GDM1 (cell line): ENCODE data around the gene GAB3.
"Not testable (repeated sequence)": the region's sequence is repeated elsewhere in the genome, so short reads cannot be mapped to it uniquely, and the experiment has no call there.

Source experiments
- DNase-seq: peaks from one replicate; lab custom pipeline; 2025; lab: John Stamatoyannopoulos, UW

The GAB3 gene

DNA sequence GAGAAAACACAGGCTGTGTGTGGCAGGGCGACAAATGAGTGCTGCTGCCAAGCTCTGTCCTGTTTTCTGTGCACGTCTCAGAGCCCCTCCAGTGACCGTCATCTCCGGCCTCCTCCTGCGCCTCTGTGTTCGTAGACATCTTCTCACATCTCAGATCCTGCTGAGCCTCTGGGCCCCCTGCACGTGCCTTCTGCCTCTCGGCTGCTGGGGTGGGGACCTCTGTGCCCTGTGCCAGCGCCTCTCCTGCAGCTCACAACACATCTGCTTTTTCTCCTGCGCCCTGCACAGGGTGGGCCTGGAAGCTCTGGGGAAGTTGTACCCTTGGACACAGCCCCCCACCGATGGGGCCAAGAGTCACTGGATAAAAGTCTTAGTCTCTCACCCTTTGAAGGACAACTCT lies 95.1 kb downstream of the GAB3 start:
- no peak for DNase-seq

DNA sequence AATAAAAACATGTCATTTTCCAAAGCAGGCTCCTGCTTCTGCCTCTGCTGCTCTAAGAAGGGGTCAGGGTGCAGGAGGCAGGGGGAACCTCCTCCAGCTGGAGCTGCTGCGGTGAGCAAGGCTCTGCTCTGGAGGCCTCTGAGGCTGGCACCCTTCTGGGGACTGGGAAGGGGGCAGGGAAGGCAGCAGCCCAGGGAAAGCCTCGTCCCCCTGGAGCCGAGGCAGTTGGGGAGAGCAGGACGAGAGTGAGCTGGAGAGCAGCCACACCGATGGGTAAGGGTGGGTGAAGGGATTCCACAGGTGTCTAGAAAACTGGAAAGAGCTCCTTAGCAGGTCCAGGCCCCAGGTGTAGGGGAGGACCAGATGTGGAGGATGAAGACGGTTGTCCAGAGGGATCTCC lies 95.5 kb downstream of the GAB3 start:
- DNase-seq = no peak

DNA sequence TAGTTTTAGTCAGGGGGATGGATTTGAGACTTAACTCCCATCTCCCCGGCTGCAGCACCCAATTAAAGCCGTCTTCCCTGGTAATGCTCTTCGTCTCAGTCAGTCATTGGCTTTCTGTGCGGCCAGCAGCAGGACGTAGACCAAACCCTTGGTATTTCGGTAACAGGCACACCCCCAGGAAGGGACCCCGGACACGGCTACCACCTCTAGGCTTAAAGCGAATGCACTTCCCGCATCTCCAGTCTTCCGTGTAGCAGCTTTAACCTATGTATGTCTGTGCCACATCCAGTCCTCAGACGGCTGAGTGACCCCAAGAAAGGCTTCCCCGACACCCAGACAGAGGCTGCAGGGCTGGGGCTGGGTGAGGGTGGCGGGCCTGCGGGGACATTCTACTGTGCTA lies 96.0 kb downstream of the GAB3 start:
- DNase-seq = no peak

DNA sequence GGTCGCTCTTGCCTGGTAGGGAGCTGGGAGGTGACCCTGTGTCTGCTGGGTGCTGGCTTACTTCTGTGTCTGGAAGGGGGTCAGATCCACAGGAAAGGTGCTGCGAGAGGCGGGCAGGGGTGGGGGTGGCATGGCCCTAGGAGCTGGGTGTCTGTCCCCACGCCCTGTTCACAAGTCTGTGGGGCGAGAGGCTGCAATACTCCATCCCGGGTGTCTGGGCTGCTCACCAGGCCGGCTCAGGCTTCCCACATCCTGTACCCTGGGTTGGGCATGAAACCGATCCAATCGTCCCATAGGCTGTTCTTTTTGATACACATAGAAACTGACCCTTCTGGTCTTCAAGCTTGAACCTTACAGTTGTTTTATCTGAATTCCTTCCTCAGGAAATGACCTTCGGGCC lies 96.5 kb downstream of the GAB3 start:
- no peak for DNase-seq

DNA sequence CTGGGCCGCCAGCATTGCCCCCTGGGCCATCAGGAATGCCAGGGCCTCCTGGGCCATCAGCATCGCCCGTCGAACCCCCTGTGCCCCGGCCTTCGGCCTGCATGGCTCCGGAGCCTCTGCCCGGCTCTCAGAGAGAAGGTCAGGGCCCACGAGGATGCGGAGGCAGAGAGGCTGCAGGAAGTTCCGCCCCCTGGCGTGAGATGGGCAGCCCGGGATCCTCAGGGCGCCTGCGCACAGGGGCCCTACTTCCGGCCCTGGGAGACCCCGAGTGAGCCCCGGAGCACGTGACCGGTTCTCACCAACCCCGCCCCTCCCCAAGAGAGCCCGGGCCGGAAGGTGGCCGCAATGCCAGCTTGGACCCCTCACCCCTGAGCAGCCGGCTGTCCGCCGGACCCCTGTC lies 97.5 kb downstream of the GAB3 start, which contains the start of gene CTAG2:
Gene CTAG2 (minus strand): TSS at position 167 of the 400 bp plus-strand sequence. CDS start 64 bp downstream, at position 103.
- DNase-seq = not testable (repeated sequence)

DNA sequence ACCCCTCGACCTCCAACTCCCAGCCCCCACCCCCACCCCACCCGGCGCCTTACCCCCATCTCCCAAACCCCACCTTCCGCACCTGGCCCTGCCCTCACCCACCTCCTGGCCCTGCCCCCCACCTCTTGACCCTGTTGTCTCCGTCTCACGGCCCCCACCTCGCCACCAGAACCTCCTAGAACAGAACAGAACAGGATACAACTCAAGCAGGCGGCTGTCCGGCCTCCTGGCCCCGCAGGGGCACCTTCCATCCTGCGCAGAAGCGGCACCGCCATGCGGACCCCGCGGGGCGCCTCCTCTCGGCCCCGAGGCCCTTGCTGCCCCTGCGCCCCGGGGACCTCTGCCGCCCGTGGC lies 97.9 kb downstream of the GAB3 start:
- no peak for DNase-seq

DNA sequence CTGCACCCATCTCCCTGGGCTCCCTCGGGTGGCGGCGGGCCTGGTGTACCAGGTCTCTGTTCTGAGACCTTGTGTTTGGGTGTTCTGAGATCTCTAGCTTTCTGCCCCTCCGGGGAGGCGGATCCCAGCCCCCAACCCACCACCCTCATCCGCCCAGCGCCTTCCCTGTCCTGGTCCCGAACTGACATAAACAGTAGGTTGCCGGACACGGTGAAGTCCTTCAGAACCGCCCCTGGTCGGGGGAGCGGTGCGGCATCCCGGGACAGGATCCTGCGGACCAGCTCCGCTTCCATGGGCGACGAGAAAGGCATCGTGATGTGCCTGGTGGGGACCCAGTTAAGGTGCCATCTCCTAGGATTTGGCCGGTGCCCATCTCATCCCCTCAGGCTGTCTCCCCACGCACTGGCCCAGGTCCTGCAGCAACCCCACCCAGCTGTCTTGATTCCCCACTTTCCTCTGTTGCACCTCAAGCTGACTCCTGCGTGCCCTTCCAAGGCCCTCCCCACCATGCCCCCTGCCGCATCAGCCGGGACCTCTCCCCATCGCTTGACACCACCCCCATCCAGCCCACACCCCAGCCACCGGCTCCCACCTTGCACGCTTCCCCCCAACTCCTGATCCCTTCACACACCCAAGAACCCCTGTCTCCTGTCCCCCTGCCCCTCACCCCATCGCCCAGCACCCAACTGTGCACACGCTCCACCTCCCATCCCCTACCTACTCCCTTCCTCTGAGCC lies 98.4 kb downstream of the GAB3 start:
- no peak for DNase-seq

DNA sequence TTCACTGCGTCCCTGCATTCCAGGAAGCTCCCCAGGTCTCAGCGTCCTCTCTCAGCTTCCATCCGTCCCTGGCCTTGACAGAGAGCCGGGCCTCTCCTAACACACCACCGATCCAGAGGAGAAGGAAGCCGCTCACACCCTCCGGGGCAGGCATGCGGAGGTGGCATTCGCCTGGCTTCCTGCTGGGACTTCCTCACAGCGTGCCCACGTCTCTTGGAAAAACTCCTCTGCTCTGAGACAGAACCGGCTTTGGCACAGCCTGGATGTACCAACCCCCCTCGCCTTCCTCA lies 100.7 kb downstream of the GAB3 start:
- DNase-seq = no peak

DNA sequence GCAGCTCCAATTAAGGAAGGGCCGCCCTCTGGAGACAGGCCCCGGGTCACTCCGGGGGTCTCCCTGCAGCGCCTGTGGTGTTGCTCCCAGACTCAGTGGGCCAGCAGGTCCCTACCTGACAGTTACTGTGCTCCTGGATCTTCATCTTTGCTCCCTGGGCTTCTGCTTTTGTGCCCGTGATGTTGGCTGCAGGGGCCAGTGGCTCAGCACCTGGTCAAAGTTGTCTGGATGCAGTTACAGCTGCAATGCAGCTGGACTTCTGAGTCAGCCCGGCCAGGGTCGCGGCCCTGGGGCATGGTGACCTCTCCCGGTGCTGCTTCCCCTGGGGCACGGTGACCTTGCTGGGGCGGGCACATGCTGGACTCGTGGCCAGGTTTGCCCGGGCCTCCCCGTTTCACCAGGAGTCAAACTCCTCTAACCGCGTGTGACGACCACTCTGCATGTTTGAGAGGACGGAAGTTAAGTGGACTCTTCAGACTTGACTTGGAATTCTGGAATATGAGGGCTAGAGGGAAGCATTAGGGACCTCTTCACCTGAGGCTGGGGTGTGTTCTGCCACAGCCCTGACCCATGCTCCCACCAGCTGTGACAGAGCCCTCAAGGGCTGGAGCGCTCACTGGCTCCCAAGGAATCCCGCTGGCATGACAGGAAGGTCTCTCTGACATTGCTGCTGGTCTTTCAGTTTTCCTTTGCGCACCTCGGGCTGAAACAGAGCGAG lies 101.2 kb downstream of the GAB3 start:
- DNase-seq = no peak

DNA sequence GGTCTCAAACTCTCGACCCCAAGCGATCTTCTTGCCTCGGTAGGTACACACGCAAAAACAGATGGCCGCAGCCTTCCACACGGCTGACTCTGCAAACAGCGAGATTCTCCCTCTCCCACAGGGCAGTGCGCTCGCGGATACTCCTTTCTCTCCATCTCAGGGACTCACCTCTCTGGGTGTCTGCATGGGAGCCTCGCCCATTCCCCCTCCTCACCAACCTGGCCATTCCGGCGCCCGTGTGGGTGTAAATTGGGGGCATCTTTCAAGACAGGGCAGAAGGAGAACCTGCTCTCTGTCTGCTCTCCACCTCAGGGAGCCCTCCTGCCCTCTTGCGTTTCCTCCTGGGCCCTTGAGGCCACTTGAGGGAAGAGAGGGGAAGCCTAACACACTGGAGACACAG lies 101.9 kb downstream of the GAB3 start:
- no peak for DNase-seq

DNA sequence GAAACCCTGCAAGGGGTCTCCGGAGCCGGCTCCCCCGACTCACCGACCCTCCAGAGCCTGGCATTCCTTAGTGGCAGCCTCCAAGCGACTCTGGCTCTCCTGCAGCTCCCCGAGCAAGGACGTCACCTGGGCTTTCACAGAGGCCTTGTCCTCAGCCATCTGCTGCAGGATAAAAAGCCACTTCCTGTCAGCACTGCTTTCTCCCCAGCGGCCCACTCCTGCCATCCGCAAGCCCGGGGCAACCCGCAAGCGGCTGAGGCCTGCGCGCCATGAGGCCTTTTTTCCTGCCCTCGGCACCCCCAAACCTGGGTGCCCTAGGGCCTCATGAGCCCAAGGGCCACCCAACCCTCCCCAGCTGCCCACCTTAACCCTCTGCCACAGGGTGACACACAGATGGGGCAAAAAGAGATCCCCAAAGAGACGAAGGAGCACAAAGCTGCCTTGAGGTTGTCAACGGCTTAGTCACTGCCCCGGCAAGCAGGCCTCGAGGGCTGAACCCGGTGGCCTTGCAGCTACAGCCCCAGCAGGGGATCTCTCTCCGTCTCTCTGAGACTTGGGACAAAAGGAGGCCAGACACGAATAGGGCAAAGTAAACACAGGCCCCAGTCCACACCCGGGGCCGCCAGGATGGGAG lies 105.0 kb downstream of the GAB3 start:
- not testable (repeated sequence) for DNase-seq

DNA sequence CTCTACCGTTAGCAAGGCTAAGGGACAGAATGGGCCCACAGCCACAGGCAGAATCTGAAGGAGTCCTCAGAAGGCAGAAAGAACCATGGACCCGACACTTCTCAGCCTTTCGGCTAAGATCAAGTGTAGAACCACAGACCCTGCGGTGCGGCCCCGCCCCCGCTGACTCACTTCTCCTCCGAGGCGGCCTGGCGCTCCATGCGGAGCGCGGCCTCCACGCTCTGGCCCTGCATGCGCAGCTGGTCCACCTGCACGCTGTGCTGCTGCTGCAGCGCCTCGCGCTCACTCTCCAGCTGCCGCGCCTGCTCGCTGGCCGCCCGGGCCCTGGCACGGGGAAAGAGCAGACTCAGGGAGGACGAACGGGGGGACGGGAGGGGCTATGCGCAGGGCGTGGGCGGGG lies 107.2 kb downstream of the GAB3 start:
- DNase-seq = not testable (repeated sequence)

DNA sequence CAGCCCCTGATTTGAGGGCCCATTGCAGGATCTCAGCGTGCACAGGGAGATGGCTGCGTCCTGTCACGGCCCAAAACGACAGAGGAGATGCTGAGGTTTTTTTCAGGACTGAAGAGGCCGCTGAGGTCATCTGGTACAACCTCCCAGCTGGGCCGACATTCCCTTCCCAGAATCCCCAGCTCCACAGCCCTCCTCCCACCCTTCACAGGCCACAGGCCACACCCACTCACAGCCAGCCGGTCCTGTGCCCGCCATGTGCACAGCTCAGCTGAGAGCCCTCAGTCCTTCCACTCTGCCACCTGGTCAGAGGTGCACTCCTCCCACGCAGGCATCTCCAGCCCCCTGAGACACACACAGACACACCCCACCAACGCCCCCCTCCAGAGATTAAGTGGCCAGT lies 109.1 kb downstream of the GAB3 start:
- not testable (repeated sequence) for DNase-seq

DNA sequence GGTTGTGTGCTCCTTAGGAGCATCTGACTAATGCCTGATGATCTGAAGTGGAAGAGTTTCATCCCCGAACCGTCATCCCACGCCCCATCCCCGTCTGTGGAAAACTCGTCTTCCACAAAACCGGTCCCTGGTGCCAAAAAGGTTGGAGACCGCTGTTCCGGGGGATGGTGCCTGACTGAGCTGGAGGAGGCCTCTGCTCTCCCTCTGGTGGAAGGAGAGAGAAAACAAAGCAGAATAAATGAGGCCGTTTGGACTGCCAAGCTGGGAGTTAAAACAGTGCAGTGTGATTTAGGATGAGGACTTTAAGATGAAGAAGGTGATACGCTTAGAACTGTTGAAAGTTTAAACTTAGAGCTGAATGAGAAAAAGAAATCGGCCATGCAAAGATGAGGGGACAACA lies 117.2 kb downstream of the GAB3 start:
- DNase-seq = not testable (repeated sequence)

DNA sequence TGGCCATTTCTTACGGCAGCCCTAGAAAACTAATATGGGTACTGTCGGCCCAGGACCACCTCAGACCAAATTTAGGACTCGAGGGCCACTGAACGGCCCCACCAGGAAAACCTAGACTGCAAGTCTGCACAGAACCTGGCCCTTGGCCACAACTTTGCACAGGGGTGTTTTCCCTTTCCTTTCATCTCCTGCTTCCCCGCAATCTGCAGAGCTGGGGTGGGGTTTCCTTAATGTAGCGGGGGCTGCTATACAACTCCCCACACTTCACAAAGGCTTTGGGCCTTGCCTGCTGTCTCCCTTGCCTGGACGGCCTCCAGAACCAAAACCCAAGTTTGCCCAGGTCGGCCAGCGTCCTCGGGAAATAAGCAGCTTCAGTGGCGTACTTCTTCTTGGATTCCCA lies 119.9 kb downstream of the GAB3 start:
- not testable (repeated sequence) for DNase-seq

DNA sequence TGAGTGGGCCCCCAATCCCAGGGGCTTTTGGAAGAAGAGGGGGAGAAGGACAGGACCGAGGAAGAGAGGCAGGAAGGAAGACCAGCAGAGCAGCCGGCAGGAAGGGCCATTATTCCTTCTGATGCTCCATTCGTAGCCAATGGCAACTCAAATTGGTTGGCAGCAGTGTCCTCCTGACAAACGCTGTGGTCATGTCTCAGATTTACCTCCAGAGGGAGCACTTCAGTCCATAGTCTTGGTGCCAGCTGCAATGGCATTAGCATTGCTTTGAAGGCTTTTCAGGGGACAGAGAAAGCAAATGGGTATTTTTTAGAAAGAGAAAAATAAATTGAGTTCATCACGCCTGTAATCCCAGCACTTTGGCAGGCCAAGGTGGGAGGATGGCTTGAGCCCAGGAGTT lies 121.9 kb downstream of the GAB3 start:
- DNase-seq = not testable (repeated sequence)
